Caco-2 (cell line): ENCODE results near the gene SPATS2L. TPM values are rescaled to one million over a fixed set of nuclear protein-coding genes. Genes with fewer than 3 reads are reported as not detected.

Source experiments
- BruUV-seq: library from RNA; stranded (reverse); fragments of 400-500 nt; replicated peaks from 2 replicates; lab custom pipeline; 2021; lab: Mats Ljungman, UMichigan
- CTCF ChIA-PET: fragments of 300-600 bp; sonication (Branson Sonifier 250); formaldehyde crosslinking; loops from one replicate; lab custom pipeline; 2022; ENCODE audit warnings: antibody characterized with exemption; lab: Charles Lee
- POLR2A ChIA-PET: fragments of 300-600 bp; sonication (Branson Sonifier 250); formaldehyde crosslinking; loops from one replicate; lab custom pipeline; 2022; ENCODE audit warnings: antibody characterized with exemption; lab: Charles Lee
- DNase-seq, 2 experiments: peaks; one replicate each; pipeline versions ENCODE4 v3.0.0 to v3.0.0-alpha.2; 2020 to 2022
- H3K27me3 ChIP-seq: replicated peaks from 2 replicates; pipeline ENCODE4 v1.6.0; 2011; ENCODE audit warnings: low read length; ENCODE audit not compliant: control insufficient read depth, insufficient read depth
- H3K36me3 ChIP-seq: 2 replicates; pipeline ENCODE4 v1.5.1; 2011; ENCODE audit warnings: low read length; ENCODE audit not compliant: control insufficient read depth, insufficient read depth
- H3K4me1 ChIP-seq: fragments of 250-450 bp; sonication (Bioruptor Pico); 2 replicates; pipeline ENCODE4 v1.5.1; 2020; ENCODE audit warnings: mild to moderate bottlenecking
- H3K4me3 ChIP-seq: 2 replicates; pipeline ENCODE4 v1.5.1; 2011; ENCODE audit warnings: low read depth, mild to moderate bottlenecking, control low read depth, low read length
- H3K9me3 ChIP-seq: fragments of 250-450 bp; sonication (Bioruptor Pico); 2 replicates; pipeline ENCODE4 v1.5.1; 2020; ENCODE audit warnings: mild to moderate bottlenecking, moderate library complexity
- H3K27ac Mint-ChIP-seq: one replicate; pipeline ENCODE4 v1.8.0; 2022; ENCODE audit warnings: mixed read lengths; ENCODE audit not compliant: unreplicated experiment
- H3K27me3 Mint-ChIP-seq: one replicate; pipeline ENCODE4 v1.8.0; 2022; ENCODE audit warnings: mixed read lengths; ENCODE audit not compliant: insufficient read depth, unreplicated experiment
- H3K36me3 Mint-ChIP-seq: one replicate; pipeline ENCODE4 v1.8.0; 2022; ENCODE audit warnings: mild to moderate bottlenecking, mixed read lengths; ENCODE audit not compliant: insufficient read depth, unreplicated experiment
- H3K4me1 Mint-ChIP-seq: one replicate; pipeline ENCODE4 v1.8.0; 2022; ENCODE audit warnings: low read depth, mixed read lengths; ENCODE audit not compliant: unreplicated experiment
- H3K4me3 Mint-ChIP-seq: one replicate; pipeline ENCODE4 v1.8.0; 2022; ENCODE audit warnings: mild to moderate bottlenecking, moderate library complexity, mixed read lengths; ENCODE audit not compliant: unreplicated experiment
- H3K9me3 Mint-ChIP-seq: one replicate; pipeline ENCODE4 v1.8.0; 2022; ENCODE audit warnings: mixed read lengths; ENCODE audit not compliant: unreplicated experiment
- intact Hi-C: fragments of 100-400 bp; cut with micrococcal nuclease; formaldehyde crosslinking; loops from one replicate; pipeline ENCODE4 v1.10.0; 2022; ENCODE audit not compliant: unreplicated experiment
- total RNA-seq: library from RNA; stranded (reverse); gene quantifications from 2 replicates; pipeline ENCODE4 v1.2.3, GENCODE V29; 2022
- TF ChIP-seq, protein P1 (sequence below), 2 experiments: fragments of 200-600 bp in 1 of 2; IDR thresholded peaks; 1 replicate in 1 of 2; 2 replicates in 1 of 2; pipeline versions ENCODE4 v1.5.1 to v1.8.0; 2011 to 2022; ENCODE audit warnings: antibody characterized with exemption in 1 of 2, control low read depth in 1 of 2, inconsistent platforms in 1 of 2, low read depth in 1 of 2, low read length in 1 of 2, mild to moderate bottlenecking in 1 of 2, moderate library complexity in 1 of 2; ENCODE audit not compliant: insufficient read depth in 1 of 2, severe bottlenecking in 1 of 2, unreplicated experiment in 1 of 2

The SPATS2L gene
- total RNA-seq, 1 experiment from 2014 or later: 196 TPM

DNA sequence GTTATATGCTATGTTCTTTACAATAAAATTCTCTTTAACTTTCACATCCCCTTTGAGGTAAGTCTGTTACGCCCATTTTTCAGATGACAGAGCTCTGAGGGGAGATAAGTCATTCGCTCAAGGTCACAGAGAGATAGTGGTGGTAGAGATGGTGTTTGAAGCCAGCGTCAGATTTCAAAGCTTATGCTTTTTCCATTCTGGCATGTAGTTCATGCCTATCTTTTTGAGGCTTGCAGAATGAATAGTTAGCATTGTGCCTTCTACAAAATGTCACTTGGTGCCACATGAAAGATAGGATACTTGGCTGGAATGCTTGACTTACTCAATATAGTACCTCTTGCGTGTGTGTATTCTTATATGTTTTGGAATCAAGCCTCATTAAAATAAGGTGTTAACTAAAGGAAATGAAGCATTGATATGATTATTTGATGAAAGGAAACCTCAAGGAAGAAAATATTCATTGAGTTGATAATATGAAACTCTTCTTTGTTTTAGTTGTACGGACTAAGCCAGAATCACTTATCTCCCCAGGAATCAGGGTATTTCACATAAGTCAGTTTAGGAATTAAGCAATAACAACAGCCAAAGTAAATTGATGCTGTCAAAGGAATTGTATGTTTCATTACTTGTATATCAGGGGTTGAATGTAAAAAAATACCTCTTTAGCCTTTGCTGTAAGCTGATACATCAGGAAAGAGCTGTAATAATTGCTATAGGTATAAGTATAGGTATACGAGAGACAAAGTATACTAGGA lies 15.5 kb downstream of the SPATS2L start:
- ChIA-PET CTCF (no interaction called here), POLR2A (no interaction called here)
- Histone ChIP-seq H3K27me3 (no peaks in the 10 kb centered on the region), H3K4me3 (no peak overlapping the region), H3K4me1 (peaks cover 68% of the 10 kb centered on the region), H3K9me3 (no peaks in the 10 kb centered on the region), H3K36me3 (no peaks in the 10 kb centered on the region; the same call in 1 of the 2 replicates)
- TF ChIP-seq, protein P1, sequence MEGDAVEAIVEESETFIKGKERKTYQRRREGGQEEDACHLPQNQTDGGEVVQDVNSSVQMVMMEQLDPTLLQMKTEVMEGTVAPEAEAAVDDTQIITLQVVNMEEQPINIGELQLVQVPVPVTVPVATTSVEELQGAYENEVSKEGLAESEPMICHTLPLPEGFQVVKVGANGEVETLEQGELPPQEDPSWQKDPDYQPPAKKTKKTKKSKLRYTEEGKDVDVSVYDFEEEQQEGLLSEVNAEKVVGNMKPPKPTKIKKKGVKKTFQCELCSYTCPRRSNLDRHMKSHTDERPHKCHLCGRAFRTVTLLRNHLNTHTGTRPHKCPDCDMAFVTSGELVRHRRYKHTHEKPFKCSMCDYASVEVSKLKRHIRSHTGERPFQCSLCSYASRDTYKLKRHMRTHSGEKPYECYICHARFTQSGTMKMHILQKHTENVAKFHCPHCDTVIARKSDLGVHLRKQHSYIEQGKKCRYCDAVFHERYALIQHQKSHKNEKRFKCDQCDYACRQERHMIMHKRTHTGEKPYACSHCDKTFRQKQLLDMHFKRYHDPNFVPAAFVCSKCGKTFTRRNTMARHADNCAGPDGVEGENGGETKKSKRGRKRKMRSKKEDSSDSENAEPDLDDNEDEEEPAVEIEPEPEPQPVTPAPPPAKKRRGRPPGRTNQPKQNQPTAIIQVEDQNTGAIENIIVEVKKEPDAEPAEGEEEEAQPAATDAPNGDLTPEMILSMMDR (IDR thresholded peaks at IDR 0.05; ENCODE audit: insufficient read depth in 1 of 2, low read depth in 1 of 2, low read length in 1 of 2, severe bottlenecking in 1 of 2, unreplicated experiment in 1 of 2): no peak
- BruUV-seq: no TSS peak
- DNase-seq: no peak
- intact Hi-C loops: no loop called here
- Mint-ChIP-seq H3K27ac (no peak overlapping the region), H3K4me1 (peaks cover 36% of the 10 kb centered on the region), H3K4me3 (no peak overlapping the region), H3K9me3 (no peaks in the 10 kb centered on the region), H3K27me3 (no peaks in the 10 kb centered on the region), H3K36me3 (peaks cover 42% of the 10 kb centered on the region)

DNA sequence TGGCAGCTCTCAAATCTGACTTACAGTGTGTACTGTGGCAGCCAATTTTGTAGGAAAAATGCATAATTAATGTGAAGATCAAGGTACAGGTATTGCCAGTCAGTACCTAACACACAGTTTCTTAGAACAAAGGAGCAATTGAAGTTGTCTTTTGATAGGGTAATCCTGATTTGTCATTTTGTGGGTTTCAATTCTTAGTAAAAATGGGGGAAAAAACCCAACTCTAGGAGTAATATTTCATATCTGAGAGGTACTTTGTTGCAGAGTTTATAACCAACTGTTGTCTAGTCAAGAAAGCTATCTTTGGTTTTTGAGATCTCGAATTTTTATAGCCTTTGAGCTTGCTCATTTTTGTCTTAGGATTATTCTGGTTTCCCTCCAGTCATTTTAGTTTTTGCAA lies 16.1 kb downstream of the SPATS2L start:
- intact Hi-C loops: no loop called here
- no peak overlapping the region for H3K4me3 ChIP-seq
- POLR2A ChIA-PET: no interaction called here
- no peaks in the 10 kb centered on the region for H3K36me3 ChIP-seq
- BruUV-seq: no TSS peak
- H3K4me1 Mint-ChIP-seq: peaks cover 30% of the 10 kb centered on the region
- no peak for DNase-seq
- CTCF ChIA-PET: no interaction called here
- H3K4me1 ChIP-seq: peaks cover 62% of the 10 kb centered on the region
- H3K27ac Mint-ChIP-seq: no peak overlapping the region
- H3K36me3 Mint-ChIP-seq: peaks cover 40% of the 10 kb centered on the region
- no peaks in the 10 kb centered on the region for H3K9me3 Mint-ChIP-seq
- TF ChIP-seq, protein P1 (IDR thresholded peaks at IDR 0.05; ENCODE audit: insufficient read depth in 1 of 2, low read depth in 1 of 2, low read length in 1 of 2, severe bottlenecking in 1 of 2, unreplicated experiment in 1 of 2): no peak
- H3K9me3 ChIP-seq: no peaks in the 10 kb centered on the region
- no peaks in the 10 kb centered on the region for H3K27me3 Mint-ChIP-seq
- no peak overlapping the region for H3K4me3 Mint-ChIP-seq
- H3K27me3 ChIP-seq: no peaks in the 10 kb centered on the region

DNA sequence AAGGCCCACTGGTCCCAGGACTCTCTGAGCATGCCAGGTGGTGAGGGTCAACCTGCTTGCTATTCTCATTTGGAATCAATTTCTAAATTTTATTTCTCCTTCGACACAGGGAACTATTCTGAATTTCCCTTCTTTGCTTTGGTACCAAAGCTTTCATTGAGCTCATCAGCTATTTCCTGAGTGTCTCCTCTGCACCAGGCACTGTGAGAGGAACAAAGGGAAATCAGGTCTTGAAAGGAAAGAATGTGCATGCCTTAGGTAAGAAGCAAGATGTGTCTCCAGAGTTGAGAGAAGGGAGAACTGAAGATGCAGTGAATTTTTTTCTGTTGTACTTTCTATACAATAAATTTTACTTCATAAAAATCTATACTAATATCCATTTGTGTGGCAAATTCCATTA lies 17.9 kb downstream of the SPATS2L start:
- Histone ChIP-seq H3K27me3 (no peaks in the 10 kb centered on the region), H3K9me3 (no peaks in the 10 kb centered on the region), H3K36me3 (no peaks in the 10 kb centered on the region), H3K4me3 (no peak overlapping the region), H3K4me1 (peaks cover 44% of the 10 kb centered on the region)
- ChIA-PET POLR2A (no interaction called here), CTCF (interaction anchor here (0.9 kb wide), 1 partner anchor 105 kb away, joined by 3 read pairs; no protein-coding TSS in a partner anchor)
- peaks cover 46% of the 10 kb centered on the region for H3K36me3 Mint-ChIP-seq
- no TSS peak for BruUV-seq
- DNase-seq: no peak
- no peaks in the 10 kb centered on the region for H3K27me3 Mint-ChIP-seq
- H3K9me3 Mint-ChIP-seq: no peaks in the 10 kb centered on the region
- H3K4me1 Mint-ChIP-seq: peaks cover 18% of the 10 kb centered on the region
- no peak overlapping the region for H3K4me3 Mint-ChIP-seq
- H3K27ac Mint-ChIP-seq: no peak overlapping the region
- intact Hi-C loops: no loop called here
- TF ChIP-seq, protein P1 (IDR thresholded peaks at IDR 0.05; ENCODE audit: insufficient read depth in 1 of 2, low read depth in 1 of 2, low read length in 1 of 2, severe bottlenecking in 1 of 2, unreplicated experiment in 1 of 2): no peak
